ENCODE results near the gene SMDT1.

Gene SMDT1

DNA sequence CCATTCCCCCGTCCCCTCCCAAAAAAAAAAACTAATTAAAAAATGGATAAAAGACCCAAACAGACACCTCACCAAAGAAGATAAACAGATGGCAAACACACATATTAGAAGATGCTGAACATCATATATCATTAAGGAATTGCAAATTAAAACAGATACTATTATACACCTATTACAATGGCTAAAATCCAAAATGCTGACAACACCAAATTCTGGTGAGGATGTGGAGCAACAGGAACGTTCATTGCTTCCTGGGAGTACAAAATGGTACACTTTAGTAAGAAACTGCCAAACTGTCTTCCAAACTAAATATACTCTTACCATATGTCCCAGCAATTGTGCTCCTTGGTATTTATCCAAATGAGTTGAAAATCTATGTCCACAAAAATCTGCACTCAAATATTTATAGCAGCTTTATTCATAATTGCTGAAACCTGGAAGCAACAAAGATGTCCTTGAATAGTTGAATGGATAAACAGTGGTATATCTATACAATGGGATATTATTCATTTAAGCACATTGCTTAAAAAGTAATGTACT lies 28.8 kb upstream of the SMDT1 start:
- no peak for DNase-seq
- no peaks in the 10 kb centered on the region for H3K4me1 ChIP-seq
- no peaks in the 10 kb centered on the region for H3K27me3 ChIP-seq
- H3K36me3 ChIP-seq, result no peaks in the 10 kb centered on the region
- no peaks in the 10 kb centered on the region for H3K9me3 ChIP-seq
- TF ChIP-seq, protein P1, sequence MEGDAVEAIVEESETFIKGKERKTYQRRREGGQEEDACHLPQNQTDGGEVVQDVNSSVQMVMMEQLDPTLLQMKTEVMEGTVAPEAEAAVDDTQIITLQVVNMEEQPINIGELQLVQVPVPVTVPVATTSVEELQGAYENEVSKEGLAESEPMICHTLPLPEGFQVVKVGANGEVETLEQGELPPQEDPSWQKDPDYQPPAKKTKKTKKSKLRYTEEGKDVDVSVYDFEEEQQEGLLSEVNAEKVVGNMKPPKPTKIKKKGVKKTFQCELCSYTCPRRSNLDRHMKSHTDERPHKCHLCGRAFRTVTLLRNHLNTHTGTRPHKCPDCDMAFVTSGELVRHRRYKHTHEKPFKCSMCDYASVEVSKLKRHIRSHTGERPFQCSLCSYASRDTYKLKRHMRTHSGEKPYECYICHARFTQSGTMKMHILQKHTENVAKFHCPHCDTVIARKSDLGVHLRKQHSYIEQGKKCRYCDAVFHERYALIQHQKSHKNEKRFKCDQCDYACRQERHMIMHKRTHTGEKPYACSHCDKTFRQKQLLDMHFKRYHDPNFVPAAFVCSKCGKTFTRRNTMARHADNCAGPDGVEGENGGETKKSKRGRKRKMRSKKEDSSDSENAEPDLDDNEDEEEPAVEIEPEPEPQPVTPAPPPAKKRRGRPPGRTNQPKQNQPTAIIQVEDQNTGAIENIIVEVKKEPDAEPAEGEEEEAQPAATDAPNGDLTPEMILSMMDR (IDR thresholded peaks at IDR 0.05; ENCODE audit: low read depth, low read length), result no peak
- H3K4me3 ChIP-seq (ENCODE audit: low read depth, low read length), result no peak overlapping the region

DNA sequence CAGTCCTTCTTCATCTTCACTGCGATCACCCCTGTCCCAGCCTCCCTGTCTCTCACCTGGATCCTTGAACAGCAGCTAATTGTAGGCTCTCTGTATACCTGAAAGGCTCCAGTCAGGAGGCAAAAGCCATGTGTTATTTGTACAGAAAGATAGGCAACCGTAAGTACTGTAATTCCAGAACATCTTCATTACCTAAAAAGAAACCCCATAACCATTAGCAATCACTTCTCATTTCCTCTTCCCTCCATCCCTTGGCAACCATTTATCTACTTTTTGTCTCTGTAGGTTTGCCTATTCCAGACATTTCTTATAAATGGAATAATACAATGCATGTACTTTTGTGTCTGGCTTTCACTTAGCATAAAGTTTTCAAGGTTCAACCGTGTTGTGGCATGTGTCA lies 26.7 kb upstream of the SMDT1 start:
- H3K9me3 ChIP-seq, result no peaks in the 10 kb centered on the region
- H3K27me3 ChIP-seq, result no peaks in the 10 kb centered on the region; the same call in 1 of the 2 replicates
- no peak overlapping the region for H3K4me3 ChIP-seq (ENCODE audit: low read depth, low read length)
- DNase-seq, result no peak
- H3K36me3 ChIP-seq, result no peaks in the 10 kb centered on the region
- no peaks in the 10 kb centered on the region for H3K4me1 ChIP-seq
- TF ChIP-seq, protein P1 (IDR thresholded peaks at IDR 0.05; ENCODE audit: low read depth, low read length), result no peak

GRCh38 chr22:42056757-42057511 lies 22.6 kb upstream of the SMDT1 start:
- no peak for DNase-seq
- TF ChIP-seq, protein P1 (IDR thresholded peaks at IDR 0.05; ENCODE audit: low read depth, low read length), result no peak
- peaks cover 3% of the 10 kb centered on the region for H3K36me3 ChIP-seq
- no peak overlapping the region for H3K4me3 ChIP-seq (ENCODE audit: low read depth, low read length)
- no peaks in the 10 kb centered on the region for H3K9me3 ChIP-seq
- H3K4me1 ChIP-seq, result no peaks in the 10 kb centered on the region
- H3K27me3 ChIP-seq, result no peaks in the 10 kb centered on the region; the same call in 1 of the 2 replicates

GRCh38 chr22:42060489-42060888 lies 19.0 kb upstream of the SMDT1 start:
- Histone ChIP-seq H3K36me3 (peaks cover 4% of the 10 kb centered on the region), H3K27me3 (no peaks in the 10 kb centered on the region; the same call in 1 of the 2 replicates), H3K9me3 (no peaks in the 10 kb centered on the region), H3K4me1 (no peaks in the 10 kb centered on the region), H3K4me3 (ENCODE audit: low read depth, low read length) (no peak overlapping the region)
- TF ChIP-seq, protein P1 (IDR thresholded peaks at IDR 0.05; ENCODE audit: low read depth, low read length), result no peak
- DNase-seq, result no peak

DNA sequence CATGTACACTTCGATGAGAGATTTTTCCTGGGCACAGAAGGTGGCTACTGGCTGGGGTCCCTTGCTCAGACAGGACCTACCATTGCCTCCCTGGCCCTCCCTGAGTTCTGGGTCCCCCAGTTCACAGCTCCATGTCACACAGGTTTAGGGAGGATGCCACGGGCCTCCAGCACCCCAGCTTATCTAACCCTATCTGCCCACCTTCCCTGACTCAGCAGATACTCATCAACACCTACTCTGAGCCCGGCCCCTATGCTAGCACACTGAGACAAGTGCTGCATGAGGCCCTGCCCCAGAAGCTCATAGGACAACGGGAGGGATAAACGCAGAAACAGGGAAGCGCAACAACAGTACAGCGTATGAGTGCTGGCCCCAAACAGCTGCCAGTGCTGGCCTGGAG lies 18.5 kb upstream of the SMDT1 start:
- no peaks in the 10 kb centered on the region for H3K4me1 ChIP-seq
- H3K4me3 ChIP-seq (ENCODE audit: low read depth, low read length), result no peak overlapping the region
- no peak for DNase-seq
- H3K9me3 ChIP-seq, result no peaks in the 10 kb centered on the region
- TF ChIP-seq, protein P1 (IDR thresholded peaks at IDR 0.05; ENCODE audit: low read depth, low read length), result no peak
- H3K27me3 ChIP-seq, result no peaks in the 10 kb centered on the region; the same call in 1 of the 2 replicates
- peaks cover 7% of the 10 kb centered on the region for H3K36me3 ChIP-seq

DNA sequence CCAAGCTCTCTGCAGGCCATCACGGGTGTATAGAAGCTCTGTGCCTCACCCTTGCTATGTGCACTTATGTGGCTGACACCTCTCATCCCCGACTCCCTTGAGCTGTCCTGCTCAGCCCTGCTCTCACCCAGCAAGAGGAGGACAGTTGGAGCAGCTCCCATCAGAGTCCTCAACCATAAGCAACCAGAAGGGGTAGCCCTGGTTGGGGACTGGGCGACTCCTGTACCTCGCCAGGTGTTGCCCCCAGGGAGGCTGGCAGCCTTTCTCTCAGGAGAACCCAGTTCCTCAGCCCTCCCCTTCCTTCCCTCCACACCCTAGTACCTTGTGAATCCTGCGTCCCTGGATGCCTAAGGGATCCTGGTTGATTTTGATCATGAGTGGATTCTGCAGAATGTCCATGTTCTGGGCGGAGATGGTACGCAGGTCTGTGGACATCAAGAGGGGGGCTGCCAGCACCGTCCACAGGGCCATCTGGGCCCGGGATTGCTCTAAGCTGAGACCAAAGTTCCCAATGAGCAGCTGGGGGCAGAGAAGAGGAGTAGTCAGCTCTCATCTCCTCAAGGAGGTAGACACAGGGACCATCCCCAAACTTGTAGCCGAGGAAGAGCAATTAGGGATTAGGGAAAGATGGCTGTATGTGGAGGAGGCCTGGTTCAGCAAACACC lies 16.9 kb upstream of the SMDT1 start:
- H3K36me3 ChIP-seq, result peaks cover 10% of the 10 kb centered on the region

More for the DNA sequence above, 16.9 kb upstream of the SMDT1 start:
- no peaks in the 10 kb centered on the region for H3K4me1 ChIP-seq
- no peak overlapping the region for H3K4me3 ChIP-seq (ENCODE audit: low read depth, low read length)
- no peak for DNase-seq
- no peaks in the 10 kb centered on the region for H3K9me3 ChIP-seq
- TF ChIP-seq, protein P1 (IDR thresholded peaks at IDR 0.05; ENCODE audit: low read depth, low read length), result no peak
- H3K27me3 ChIP-seq, result no peaks in the 10 kb centered on the region
